Endodermal cell (in vitro differentiated cells): ENCODE measurements around the gene HTR6. TPM values are rescaled to one million over a fixed set of nuclear protein-coding genes. Genes with fewer than 3 reads are reported as not detected.

ENCODE experiments used
- DNase-seq: peaks from one replicate; pipeline ENCODE4 v3.0.0-alpha.2; 2017
- H3K27ac ChIP-seq: 2 replicates; pipeline ENCODE4 v1.5.1; 2013; ENCODE audit warnings: mild to moderate bottlenecking, low read depth, low read length, moderate library complexity
- H3K27me3 ChIP-seq: 2 replicates; pipeline ENCODE4 v1.6.1; 2013; ENCODE audit warnings: mild to moderate bottlenecking, low read length, moderate library complexity; ENCODE audit not compliant: insufficient read depth, control insufficient read depth, poor library complexity, severe bottlenecking
- H3K36me3 ChIP-seq: 2 replicates; pipeline ENCODE4 v1.7.0; 2013; ENCODE audit warnings: mild to moderate bottlenecking, low read length, moderate library complexity; ENCODE audit not compliant: control insufficient read depth, insufficient read depth
- H3K4me1 ChIP-seq: one replicate; pipeline ENCODE4 v1.7.0; 2013; ENCODE audit warnings: low read length; ENCODE audit not compliant: control insufficient read depth, insufficient read depth
- H3K4me3 ChIP-seq: 2 replicates; pipeline ENCODE4 v1.5.1; 2013; ENCODE audit warnings: mild to moderate bottlenecking, low read length, moderate library complexity
- H3K9ac ChIP-seq: 2 replicates; pipeline ENCODE4 v1.6.1; 2013; ENCODE audit warnings: mild to moderate bottlenecking, low read length, moderate library complexity; ENCODE audit not compliant: poor library complexity, severe bottlenecking; ENCODE audit errors: extremely low read depth
- H3K9me3 ChIP-seq: 2 replicates; pipeline ENCODE4 v1.6.1; 2013; ENCODE audit warnings: mild to moderate bottlenecking, low read length, moderate library complexity; ENCODE audit not compliant: control insufficient read depth
- H3K27ac Mint-ChIP-seq: 2 replicates; pipeline ENCODE4 v1.8.0; 2020; ENCODE audit warnings: mixed read lengths
- H3K27me3 Mint-ChIP-seq: 2 replicates; pipeline ENCODE4 v1.8.0; 2021; ENCODE audit warnings: mild to moderate bottlenecking, mixed read lengths; ENCODE audit not compliant: insufficient read depth
- H3K36me3 Mint-ChIP-seq: 2 replicates; pipeline ENCODE4 v1.8.0; 2020; ENCODE audit warnings: low read depth, mixed read lengths
- H3K4me1 Mint-ChIP-seq: 2 replicates; pipeline ENCODE4 v1.8.0; 2020; ENCODE audit warnings: mixed read lengths
- H3K4me3 Mint-ChIP-seq: 2 replicates; pipeline ENCODE4 v1.8.0; 2020; ENCODE audit warnings: mild to moderate bottlenecking, moderate library complexity, mixed read lengths
- H3K9me3 Mint-ChIP-seq: 2 replicates; pipeline ENCODE4 v1.8.0; 2020; ENCODE audit warnings: mild to moderate bottlenecking, mixed read lengths
- WGBS, 2 experiments: methylation state at CpG; one replicate each; pipeline versions ENCODE4 v1.1.5 to v1.1.7; 2013; ENCODE audit warnings: missing lambda C conversion rate in 2 of 2, mixed read lengths in 1 of 2; ENCODE audit not compliant: insufficient coverage in 1 of 2, insufficient read length in 1 of 2; 5-methylcytosine and 5-hydroxymethylcytosine counted together
- total RNA-seq, 2 donors: library from RNA; stranded (reverse); fragmentation: NEBNext Ultra II Directional in 1 of 2; extraction: Animal tissue kit (Norgen Biotek cat#: 25700) in 1 of 2; gene quantifications; 2 replicates in 1 of 2; 3 replicates in 1 of 2; pipeline ENCODE4 v1.2.1, GENCODE V29; 2021
- TF ChIP-seq, protein P1 (sequence below): fragments of 200-600 bp; sonication (generic); conservative IDR thresholded peaks from 2 replicates; pipeline ENCODE4 v1.5.0; 2021; ENCODE audit warnings: antibody characterized with exemption, mild to moderate bottlenecking

The HTR6 gene
- total RNA-seq, 2 donors from 2014 or later, result 0.31 TPM; not detected in 1

DNA sequence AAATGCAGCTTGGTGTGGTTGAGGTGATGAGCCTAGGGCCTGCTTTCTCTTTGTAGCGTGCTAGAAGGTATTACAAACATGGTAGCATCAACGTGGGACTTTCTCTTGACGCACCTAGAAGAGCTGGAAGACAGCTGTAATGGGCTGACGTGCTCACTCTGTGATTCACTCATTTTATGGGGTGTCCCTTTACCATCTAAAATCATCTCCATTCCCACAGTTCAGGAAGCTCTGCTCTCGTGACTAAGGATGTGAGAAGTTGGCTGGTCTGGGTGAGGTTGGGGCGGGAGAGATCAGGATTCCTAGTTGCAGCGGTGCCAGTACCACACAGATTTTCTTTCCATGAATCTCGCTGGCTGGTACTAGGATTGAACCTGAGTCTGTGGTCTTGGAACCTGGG, 4.2 kb downstream of the HTR6 start:
- TF ChIP-seq, protein P1, sequence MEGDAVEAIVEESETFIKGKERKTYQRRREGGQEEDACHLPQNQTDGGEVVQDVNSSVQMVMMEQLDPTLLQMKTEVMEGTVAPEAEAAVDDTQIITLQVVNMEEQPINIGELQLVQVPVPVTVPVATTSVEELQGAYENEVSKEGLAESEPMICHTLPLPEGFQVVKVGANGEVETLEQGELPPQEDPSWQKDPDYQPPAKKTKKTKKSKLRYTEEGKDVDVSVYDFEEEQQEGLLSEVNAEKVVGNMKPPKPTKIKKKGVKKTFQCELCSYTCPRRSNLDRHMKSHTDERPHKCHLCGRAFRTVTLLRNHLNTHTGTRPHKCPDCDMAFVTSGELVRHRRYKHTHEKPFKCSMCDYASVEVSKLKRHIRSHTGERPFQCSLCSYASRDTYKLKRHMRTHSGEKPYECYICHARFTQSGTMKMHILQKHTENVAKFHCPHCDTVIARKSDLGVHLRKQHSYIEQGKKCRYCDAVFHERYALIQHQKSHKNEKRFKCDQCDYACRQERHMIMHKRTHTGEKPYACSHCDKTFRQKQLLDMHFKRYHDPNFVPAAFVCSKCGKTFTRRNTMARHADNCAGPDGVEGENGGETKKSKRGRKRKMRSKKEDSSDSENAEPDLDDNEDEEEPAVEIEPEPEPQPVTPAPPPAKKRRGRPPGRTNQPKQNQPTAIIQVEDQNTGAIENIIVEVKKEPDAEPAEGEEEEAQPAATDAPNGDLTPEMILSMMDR, result no peak
- Histone ChIP-seq H3K9ac (no peak overlapping the region), H3K27ac (no peak overlapping the region), H3K4me1 (no peaks in the 10 kb centered on the region), H3K4me3 (no peak overlapping the region), H3K9me3 (no peaks in the 10 kb centered on the region), H3K27me3 (peaks cover 70% of the 10 kb centered on the region), H3K36me3 (no peaks in the 10 kb centered on the region)
- 82% methylated on average over 3 to 8 of the region's 8 CpGs for WGBS, 2 experiments
- H3K27ac Mint-ChIP-seq, result no peak overlapping the region
- no peak overlapping the region for H3K4me3 Mint-ChIP-seq
- peaks cover 2% of the 10 kb centered on the region for H3K4me1 Mint-ChIP-seq
- no peaks in the 10 kb centered on the region for H3K9me3 Mint-ChIP-seq
- peaks cover 68% of the 10 kb centered on the region for H3K27me3 Mint-ChIP-seq
- no peak for DNase-seq
- H3K36me3 Mint-ChIP-seq, result no peaks in the 10 kb centered on the region

DNA sequence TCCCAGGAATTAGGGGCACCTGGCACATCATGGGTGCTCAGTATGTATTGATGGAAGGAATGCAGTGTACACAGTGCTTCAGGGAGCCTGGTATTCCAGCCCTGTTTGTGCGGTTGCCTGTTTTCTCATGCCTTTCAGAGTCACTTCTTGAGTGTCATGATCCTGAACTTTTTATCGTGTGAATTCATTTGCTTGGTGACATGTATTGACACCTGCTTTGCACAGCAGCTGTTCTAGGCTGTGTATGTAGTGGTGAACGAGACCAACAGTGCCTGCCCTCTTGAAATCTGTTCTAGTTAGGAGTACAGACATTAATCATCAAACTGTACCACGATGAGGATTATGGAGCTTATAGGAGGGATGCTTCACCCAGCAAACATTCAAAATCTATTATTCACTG, 6.1 kb downstream of the HTR6 start:
- Histone ChIP-seq H3K9ac (no peak overlapping the region), H3K27ac (no peak overlapping the region), H3K4me3 (no peak overlapping the region), H3K9me3 (no peaks in the 10 kb centered on the region), H3K36me3 (no peaks in the 10 kb centered on the region), H3K27me3 (peaks cover 64% of the 10 kb centered on the region), H3K4me1 (no peaks in the 10 kb centered on the region)
- Mint-ChIP-seq H3K36me3 (no peaks in the 10 kb centered on the region), H3K9me3 (no peaks in the 10 kb centered on the region), H3K4me3 (no peak overlapping the region), H3K27ac (no peak overlapping the region), H3K4me1 (peaks cover 2% of the 10 kb centered on the region), H3K27me3 (peaks cover 67% of the 10 kb centered on the region)
- 87 to 100% methylated on average over 2 to 3 of the region's 4 CpGs for WGBS, 2 experiments
- DNase-seq, result no peak
- TF ChIP-seq, protein P1, result no peak

DNA sequence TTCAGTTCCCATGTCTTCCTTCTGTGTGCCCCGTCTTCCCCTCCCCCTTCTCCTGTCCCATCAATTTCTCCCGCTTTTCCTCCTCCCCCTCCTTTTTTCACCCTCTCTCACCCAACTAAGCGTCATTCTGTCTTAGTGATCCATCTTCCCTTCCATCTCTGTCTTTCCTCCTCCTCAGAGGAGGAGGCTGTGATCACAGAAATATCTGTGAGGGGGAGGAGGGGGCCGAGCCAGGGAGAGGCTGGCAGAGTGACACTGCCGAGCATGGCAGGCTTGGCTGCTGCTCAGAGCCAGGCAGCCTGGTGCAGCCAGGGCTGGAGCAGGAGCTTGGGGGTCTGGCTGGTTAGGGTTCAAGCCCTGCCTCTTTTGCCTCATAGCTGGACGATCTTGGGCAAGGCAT, 7.6 kb downstream of the HTR6 start:
- TF ChIP-seq, protein P1, result no peak
- Mint-ChIP-seq H3K27me3 (peaks cover 64% of the 10 kb centered on the region), H3K27ac (no peak overlapping the region), H3K36me3 (no peaks in the 10 kb centered on the region), H3K9me3 (no peaks in the 10 kb centered on the region), H3K4me3 (no peak overlapping the region), H3K4me1 (no peaks in the 10 kb centered on the region)
- no peak for DNase-seq
- Histone ChIP-seq H3K4me1 (no peaks in the 10 kb centered on the region), H3K27me3 (peaks cover 61% of the 10 kb centered on the region), H3K27ac (no peak overlapping the region), H3K9ac (no peak overlapping the region), H3K36me3 (no peaks in the 10 kb centered on the region), H3K9me3 (no peaks in the 10 kb centered on the region), H3K4me3 (no peak overlapping the region)
- WGBS, 2 experiments, result 60 to 77% methylated on average over 1 to 6 of the region's 6 CpGs
